ENCODE results near the gene TRAPPC10.
"Not testable (repeated sequence)": the region's sequence is repeated elsewhere in the genome, so short reads cannot be mapped to it uniquely, and the experiment has no call there.

DNA sequence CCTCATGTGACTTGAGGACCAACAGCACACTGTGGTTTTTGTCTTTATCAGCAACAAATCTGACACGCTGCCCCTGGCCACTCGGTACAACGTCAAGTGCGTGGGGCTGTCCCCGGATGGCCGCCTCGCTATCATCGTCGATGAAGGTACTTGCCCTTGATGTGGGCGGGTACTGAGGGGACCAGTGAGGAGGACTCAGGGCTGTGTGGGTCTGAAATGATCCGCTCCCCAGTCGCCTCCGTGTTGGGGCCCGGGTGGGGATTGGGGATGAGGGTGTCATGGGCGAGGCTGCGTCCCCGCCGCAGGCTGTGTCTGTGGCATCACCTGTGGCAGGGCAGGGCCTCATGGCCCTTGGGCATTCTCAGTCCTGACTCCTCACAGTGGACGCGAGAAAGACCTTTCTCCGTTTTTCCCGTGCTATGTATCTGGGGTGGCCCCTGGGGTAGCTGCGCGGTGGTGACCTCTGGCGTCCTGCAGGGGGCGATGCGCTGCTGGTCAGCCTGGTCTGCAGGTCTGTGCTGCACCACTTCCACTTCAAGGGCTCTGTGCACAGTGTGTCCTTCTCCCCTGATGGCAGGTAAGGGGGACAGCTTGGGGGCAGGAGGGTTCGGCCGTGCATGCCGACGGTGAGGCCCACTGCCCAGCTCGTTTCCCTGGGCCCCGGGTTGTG, 101.7 kb downstream of the TRAPPC10 start:
- TF ChIP-seq, protein P1, sequence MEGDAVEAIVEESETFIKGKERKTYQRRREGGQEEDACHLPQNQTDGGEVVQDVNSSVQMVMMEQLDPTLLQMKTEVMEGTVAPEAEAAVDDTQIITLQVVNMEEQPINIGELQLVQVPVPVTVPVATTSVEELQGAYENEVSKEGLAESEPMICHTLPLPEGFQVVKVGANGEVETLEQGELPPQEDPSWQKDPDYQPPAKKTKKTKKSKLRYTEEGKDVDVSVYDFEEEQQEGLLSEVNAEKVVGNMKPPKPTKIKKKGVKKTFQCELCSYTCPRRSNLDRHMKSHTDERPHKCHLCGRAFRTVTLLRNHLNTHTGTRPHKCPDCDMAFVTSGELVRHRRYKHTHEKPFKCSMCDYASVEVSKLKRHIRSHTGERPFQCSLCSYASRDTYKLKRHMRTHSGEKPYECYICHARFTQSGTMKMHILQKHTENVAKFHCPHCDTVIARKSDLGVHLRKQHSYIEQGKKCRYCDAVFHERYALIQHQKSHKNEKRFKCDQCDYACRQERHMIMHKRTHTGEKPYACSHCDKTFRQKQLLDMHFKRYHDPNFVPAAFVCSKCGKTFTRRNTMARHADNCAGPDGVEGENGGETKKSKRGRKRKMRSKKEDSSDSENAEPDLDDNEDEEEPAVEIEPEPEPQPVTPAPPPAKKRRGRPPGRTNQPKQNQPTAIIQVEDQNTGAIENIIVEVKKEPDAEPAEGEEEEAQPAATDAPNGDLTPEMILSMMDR (IDR thresholded peaks at IDR 0.05): not testable (repeated sequence)
- TF ChIP-seq POLR2A (IDR thresholded peaks at IDR 0.05): not testable (repeated sequence)
